PC-3 (cell line): Measurements from ENCODE around the gene PALB2.

ENCODE experiments used
- EZH2 ChIP-seq: fragments of 300-600 bp; sonication (generic); IDR thresholded peaks from one replicate; pipeline ENCODE4 v1.6.1; 2017; ENCODE audit warnings: antibody characterized with exemption, mild to moderate bottlenecking, low read length; ENCODE audit not compliant: unreplicated experiment
- TF ChIP-seq, protein P1 (sequence below): fragments of 300-600 bp; sonication (generic); conservative IDR thresholded peaks from 2 replicates; pipeline ENCODE4 v1.5.1; 2017; ENCODE audit warnings: antibody characterized with exemption, low read depth, mild to moderate bottlenecking, low read length

DNA sequence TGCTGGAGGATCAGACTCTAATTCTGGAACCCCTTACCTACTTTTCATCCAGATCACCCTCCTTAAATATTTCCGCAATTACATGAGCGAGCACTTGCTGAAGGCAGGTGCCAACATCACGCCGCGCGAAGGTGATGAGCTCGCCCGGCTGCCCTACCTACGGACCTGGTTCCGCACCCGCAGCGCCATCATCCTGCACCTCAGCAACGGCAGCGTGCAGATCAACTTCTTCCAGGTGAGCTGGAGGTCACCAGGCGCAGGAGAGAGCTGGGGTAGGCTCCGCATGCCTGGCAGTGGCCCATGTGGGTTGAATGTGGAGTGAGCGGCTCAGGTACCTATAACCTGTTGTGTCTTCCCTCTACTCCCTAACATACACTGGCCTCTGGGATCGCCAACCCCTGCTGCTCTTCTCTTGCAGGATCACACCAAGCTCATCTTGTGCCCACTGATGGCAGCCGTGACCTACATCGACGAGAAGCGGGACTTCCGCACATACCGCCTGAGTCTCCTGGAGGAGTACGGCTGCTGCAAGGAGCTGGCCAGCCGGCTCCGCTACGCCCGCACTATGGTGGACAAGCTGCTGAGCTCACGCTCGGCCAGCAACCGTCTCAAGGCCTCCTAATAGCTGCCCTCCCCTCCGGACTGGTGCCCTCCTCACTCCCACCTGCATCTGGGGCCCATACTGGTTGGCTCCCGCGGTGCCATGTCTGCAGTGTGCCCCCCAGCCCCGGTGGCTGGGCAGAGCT is 48.5 kb upstream of the PALB2 start:
- TF ChIP-seq, protein P1, sequence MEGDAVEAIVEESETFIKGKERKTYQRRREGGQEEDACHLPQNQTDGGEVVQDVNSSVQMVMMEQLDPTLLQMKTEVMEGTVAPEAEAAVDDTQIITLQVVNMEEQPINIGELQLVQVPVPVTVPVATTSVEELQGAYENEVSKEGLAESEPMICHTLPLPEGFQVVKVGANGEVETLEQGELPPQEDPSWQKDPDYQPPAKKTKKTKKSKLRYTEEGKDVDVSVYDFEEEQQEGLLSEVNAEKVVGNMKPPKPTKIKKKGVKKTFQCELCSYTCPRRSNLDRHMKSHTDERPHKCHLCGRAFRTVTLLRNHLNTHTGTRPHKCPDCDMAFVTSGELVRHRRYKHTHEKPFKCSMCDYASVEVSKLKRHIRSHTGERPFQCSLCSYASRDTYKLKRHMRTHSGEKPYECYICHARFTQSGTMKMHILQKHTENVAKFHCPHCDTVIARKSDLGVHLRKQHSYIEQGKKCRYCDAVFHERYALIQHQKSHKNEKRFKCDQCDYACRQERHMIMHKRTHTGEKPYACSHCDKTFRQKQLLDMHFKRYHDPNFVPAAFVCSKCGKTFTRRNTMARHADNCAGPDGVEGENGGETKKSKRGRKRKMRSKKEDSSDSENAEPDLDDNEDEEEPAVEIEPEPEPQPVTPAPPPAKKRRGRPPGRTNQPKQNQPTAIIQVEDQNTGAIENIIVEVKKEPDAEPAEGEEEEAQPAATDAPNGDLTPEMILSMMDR, result no peak
- no peak for TF ChIP-seq EZH2
